ENCODE results near the gene PRRT4.

DNA sequence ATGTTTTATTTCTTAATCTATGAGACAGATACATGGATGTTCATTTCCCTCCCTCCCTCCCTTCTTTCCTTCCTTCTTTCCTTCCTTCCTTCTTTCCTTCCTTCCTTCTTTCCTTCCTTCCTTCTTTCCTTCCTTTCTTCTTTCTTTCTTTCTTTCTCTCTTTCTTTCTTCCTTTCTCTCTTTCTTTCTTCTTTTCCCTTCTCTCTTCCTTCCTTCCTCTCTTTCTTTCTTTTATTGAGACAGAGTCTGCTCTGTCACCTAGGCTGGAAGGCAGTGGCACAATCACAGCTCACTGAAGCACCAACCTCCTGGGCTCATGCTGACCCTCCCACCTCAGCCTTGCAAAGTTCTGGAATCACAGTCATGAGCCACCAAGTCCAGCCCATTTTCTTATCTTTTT lies 5.5 kb upstream of the PRRT4 start:
- TF ChIP-seq JUND (IDR thresholded peaks at IDR 0.05) (no peak), RXRA (IDR thresholded peaks at IDR 0.05) (no peak), CTCF (IDR thresholded peaks at IDR 0.05; ENCODE audit: low read depth, low read length, missing input control) (no peak), TAF1 (conservative IDR thresholded peaks at IDR 0.05) (no peak), YY1 (IDR thresholded peaks at IDR 0.05) (no peak), SP1 (IDR thresholded peaks at IDR 0.05) (no peak)

All from liver (tissue), 3 donors.